C4-2B (cell line): ENCODE data around the gene ACOT7.

ENCODE experiments used
- CTCF ChIP-seq: fragments of 450-650 bp; conservative IDR thresholded peaks from 2 replicates; pipeline ENCODE4 v1.5.1; 2017; ENCODE audit warnings: mild to moderate bottlenecking
- ZFX ChIP-seq: fragments of 450-650 bp; IDR thresholded peaks from 2 replicates; pipeline ENCODE4 v1.6.1; 2017

DNA sequence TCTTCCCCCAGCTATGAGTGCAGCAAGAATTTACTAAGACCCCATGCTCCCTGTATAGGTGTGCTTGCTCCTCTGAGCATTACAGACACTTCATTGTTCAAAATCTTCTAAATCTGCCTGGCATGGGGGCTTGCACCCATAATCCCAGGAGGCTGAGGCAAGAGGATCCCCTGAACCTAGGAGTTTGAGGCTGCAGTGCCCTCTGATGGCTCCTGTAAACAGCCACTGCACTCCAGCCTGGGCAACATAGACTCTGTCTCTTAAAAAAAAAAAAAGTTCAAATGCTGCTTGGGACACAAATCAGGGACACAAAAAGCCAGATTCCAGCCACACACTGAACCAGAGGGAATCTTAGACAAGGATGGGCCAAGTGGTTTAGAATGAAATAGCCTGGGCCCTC, 3.4 kb upstream of the ACOT7 start:
- TF ChIP-seq CTCF (no peak), ZFX (no peak)
